Stimulated activated CD4-positive, alpha-beta T cell treated with anti-CD3 and anti-CD28 coated beads, Interleukin-15, amount 100 ng/mL, for 24 hours (primary cell): ENCODE results near the gene CLIP2.
A peak's percentile ranks its signal among the peaks of the same experiment; 100 is the strongest.
"Not testable (repeated sequence)": the region's sequence is repeated elsewhere in the genome, so short reads cannot be mapped to it uniquely, and the experiment has no call there.

ENCODE experiments used
- DNase-seq: peaks from one replicate; pipeline ENCODE4 v3.0.0-alpha.2; 2020

Gene CLIP2

GRCh38 chr7:74300926-74301325 is 11.7 kb downstream of the CLIP2 start:
- no peak for DNase-seq

DNA sequence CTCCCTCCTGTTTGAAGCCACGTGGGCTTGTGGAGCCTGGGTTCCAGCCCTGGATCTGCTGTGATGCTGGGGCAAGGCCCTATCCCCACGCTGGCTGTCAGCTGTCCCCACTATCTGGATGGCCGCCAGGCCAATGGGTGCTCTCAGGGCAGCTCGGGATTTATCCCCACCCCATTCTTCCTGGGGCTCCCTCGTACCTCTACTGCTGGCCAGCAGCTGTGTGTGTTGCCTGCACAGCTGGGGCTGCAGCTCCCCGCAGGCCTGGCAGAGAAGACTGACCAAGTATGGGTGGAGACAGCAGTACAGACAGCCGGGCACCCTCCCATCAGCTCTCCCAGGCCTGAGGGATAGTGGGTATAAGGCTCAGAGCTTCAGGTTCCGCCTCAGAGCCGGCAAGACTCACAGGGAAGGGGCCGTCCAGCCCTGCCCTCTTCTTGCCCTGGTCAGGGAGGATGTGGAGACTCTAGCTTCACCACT is 13.6 kb downstream of the CLIP2 start:
- DNase-seq: no peak

- DNase-seq: no peak
Measured at GRCh38 chr7:74304550-74304949, 15.3 kb downstream of the CLIP2 start.

DNA sequence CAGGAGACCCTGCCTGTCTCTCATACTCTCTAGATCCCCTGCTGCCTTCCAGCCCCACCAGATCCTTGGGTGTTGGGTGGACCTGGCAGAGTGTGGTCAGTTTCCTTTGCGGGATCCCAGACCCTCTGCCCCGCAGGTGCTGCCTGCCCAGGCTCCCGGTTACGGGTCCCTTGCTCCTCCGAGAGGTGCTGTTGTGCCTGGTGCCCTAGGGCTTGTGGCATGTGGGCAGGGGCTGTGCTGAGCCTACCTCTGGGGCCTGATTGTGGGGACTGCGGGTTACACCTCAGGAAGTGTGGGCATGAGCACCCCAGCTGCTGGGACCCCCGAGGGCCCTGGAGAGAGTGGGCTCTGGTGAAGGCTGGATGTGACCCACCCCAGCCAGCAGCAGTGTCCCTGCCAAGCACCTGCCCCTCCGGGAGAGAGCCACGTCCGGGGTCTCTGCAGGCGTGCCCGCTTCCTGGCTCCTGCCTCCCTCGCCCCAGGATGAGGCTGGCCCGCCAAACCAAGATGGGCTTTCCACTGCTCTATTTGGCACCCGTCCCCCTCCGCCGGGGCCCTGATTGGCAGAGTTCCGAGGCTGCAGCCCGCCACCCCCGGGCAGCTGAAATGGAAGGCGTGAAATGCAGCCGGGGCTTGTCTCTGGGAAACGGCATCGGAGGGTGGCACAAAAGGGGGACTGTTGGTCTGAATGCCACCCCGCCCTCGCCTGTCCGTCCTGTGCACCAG is 17.0 kb downstream of the CLIP2 start:
- no peak for DNase-seq

- DNase-seq: no peak
Measured at GRCh38 chr7:74306730-74307469, 17.7 kb downstream of the CLIP2 start.

- DNase-seq: no peak
Measured at GRCh38 chr7:74307738-74308505, 18.7 kb downstream of the CLIP2 start.

GRCh38 chr7:74309181-74309580 is 20.0 kb downstream of the CLIP2 start:
- no peak for DNase-seq

GRCh38 chr7:74311305-74311744 is 22.1 kb downstream of the CLIP2 start:
- DNase-seq: no peak

GRCh38 chr7:74312418-74313028 is 23.3 kb downstream of the CLIP2 start:
- DNase-seq: no peak

- DNase-seq: not testable (repeated sequence)
Measured at GRCh38 chr7:74315891-74316290, 26.7 kb downstream of the CLIP2 start.

DNA sequence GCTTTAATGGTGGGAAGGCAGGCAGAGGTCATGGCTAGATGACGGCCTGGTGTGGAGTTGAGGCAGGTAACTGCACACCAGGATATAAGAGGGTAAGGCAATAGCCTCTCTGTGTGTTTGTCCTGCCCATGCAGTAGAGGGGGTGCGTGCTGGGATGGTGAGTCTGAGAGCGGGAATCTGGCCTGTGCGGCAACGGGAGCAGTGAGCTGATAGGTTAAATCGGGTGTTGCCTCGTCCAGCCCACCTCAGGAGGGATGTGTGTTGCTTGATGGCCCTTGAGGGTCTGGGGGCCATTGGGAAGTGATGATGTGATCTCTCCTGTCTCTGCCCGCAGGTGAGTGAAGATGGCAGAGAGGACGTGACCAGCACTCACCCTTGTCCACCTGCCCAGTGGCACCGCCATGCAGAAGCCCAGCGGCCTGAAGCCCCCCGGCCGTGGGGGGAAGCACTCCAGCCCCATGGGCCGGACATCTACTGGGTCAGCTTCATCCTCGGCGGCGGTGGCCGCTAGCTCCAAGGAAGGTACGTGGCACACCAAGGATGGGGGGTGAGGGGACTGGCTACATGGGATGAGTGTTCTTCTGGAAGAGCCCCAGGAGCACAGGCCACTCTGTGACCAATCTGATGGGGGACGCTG is 28.1 kb downstream of the CLIP2 start:
- no peak for DNase-seq

- DNase-seq: no peak
Measured at GRCh38 chr7:74318043-74318442, 28.8 kb downstream of the CLIP2 start.

DNA sequence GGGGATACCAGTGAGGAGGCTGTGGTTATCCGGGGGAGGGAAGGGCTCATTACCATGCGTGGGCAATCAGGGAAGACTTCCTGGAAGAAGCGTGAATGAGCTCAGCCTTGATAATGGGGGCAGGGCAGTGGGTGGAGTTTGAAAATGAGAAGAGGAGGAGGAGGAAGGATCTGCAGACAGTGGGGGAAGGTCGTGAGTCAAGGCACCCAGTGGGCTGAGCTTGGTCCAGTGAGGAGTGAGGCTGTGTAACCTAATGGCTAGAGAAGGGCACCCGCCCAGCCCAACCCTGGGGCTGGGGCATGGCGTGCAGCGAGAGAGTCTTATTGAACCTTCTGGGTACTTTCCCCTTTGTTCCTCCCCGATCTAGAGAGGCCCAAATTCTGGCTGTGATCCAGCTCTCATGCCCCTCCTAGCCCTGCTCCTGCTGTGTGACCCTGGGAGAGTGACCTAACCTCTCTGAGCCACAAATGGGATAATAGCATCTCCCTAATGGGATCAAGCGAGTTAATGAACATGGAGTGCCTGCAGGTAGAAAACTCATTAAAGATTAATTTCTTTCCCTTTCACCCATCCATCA is 31.5 kb downstream of the CLIP2 start:
- DNase-seq: peak; percentile 6

DNA sequence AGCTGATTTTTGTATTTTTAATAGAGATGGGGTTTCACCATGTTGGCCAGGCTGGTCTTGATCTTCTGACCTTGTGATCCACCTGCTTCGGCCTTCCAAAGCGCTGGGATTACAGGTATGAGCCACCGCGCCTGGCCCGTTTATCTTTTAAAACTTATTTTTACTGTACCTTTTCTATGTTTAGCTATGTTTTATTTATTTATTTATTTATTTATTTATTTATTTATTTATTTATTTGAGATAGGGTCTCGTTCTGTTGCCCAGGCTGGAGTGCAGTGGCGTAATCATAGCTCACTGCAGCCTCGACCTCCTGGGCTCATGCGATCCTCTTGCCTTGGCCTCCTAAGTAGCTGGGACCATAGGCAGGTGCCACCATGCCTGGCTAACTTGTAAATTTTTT is 33.7 kb downstream of the CLIP2 start:
- not testable (repeated sequence) for DNase-seq

DNA sequence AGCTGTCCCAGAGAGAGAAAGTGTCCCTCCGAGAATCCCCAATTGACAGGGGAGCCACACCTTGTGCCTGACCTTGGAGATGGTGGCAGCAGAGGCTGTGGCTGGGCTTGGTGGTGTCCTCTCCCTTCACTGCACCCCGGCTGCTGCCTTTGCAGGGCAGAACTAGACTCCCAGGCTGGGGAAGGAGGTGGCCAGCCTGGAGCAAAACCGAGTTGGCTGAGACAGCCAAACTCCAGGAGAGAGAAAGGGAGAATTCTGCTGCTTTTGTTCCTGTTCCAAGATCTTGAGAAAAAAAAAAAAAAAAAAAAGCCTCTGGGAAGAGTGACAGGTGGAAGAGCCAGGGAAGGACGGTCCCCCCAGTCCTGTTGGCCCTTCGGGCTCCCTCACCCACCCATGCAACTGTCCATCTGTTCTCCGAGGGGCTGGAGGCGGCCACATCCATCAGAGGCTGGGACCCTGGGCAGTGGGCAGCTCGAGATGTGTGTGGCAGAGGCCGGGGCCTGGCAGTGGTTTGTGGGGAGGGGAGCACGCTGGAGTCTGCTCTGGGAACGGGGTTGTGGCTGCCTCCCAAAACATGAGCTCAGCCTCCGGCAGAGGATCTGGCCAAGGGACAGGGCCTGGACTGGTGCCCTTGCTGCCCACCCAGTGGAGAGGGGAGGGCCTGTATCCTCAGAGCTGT is 35.5 kb downstream of the CLIP2 start:
- DNase-seq: no peak

GRCh38 chr7:74325210-74325565 is 36.0 kb downstream of the CLIP2 start:
- DNase-seq: no peak

DNA sequence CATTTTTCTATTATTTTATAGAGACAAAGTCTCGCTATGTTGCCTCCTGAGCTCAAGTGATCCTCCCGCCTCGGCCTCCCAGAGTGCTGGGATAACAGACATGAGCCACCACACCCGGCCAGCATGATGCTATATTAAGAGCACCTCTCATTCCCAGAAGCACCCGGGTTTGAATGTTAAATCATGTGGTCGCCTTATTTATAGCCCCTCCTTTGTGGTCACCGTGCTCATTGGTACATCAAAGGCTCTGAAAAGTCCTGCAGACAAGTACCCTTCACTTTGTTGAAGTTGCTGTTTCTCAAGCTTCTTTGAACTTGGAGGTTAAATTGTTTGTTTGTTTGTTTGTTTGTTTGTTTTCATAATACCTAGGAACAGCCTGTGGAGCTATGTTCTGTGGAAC is 40.0 kb downstream of the CLIP2 start:
- no peak for DNase-seq

- no peak for DNase-seq
Measured at GRCh38 chr7:74332373-74333176, 43.4 kb downstream of the CLIP2 start.

DNA sequence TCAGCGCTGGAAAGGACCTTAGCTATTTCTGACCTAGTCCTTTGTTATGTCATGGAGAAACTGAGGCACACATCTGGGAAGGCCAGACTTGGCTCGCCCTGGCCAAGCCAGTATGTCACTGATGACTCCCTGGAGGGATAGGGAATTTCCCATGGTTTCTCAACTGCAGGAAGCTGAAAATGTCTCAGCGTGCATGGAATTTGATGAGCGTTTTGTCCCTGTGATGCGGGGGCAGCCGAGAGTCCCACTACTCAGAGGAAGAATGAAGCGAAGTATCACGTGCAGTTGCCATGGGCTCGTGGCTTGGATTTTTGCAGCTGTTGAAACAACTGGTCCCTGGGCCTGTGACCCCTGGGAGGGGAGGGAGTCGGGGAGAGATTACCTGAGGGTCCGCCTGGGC is 44.8 kb downstream of the CLIP2 start:
- no peak for DNase-seq

GRCh38 chr7:74337926-74338325 is 48.7 kb downstream of the CLIP2 start:
- DNase-seq: no peak
